ENCODE measurements around the gene RPRD1A. TPM values are rescaled to one million over a fixed set of nuclear protein-coding genes. Genes with fewer than 3 reads are reported as not detected.

The RPRD1A gene
- total RNA-seq, 1 donor from 2014 or later, result 47.6 TPM

DNA sequence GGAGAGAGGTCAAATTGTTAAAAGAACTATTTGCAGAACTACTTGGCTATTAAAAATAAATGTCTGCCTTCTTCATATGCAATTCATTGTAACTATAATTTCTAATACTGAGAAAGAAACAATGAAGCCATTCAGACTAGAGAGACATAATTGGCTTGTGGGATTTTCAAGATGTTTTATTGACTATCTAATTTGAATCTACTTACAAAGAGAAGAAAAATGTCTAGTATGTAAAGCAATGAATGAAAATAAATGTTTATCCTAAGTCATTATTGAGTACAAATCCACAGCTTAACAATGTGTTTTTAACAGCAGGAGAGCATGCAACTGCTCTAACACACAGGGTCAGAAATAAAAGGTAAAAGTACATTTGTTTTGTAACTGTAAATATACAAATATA lies 75.7 kb downstream of the RPRD1A start:
- intact Hi-C loops (cut with micrococcal nuclease), result no loop called here
- POLR2A ChIA-PET, result no interaction called here
- Mint-ChIP-seq H3K4me1 (no peaks in the 10 kb centered on the region), H3K36me3 (ENCODE audit: low read depth) (peaks cover 38% of the 10 kb centered on the region), H3K9me3 (no peaks in the 10 kb centered on the region), H3K4me3 (no peak overlapping the region), H3K27ac (no peak overlapping the region), H3K27me3 (no peaks in the 10 kb centered on the region)
- DNase-seq (no peak), ATAC-seq (ENCODE audit: low read depth) (no peak)
- CTCF ChIA-PET, result no interaction called here
- TF ChIP-seq, protein P1, sequence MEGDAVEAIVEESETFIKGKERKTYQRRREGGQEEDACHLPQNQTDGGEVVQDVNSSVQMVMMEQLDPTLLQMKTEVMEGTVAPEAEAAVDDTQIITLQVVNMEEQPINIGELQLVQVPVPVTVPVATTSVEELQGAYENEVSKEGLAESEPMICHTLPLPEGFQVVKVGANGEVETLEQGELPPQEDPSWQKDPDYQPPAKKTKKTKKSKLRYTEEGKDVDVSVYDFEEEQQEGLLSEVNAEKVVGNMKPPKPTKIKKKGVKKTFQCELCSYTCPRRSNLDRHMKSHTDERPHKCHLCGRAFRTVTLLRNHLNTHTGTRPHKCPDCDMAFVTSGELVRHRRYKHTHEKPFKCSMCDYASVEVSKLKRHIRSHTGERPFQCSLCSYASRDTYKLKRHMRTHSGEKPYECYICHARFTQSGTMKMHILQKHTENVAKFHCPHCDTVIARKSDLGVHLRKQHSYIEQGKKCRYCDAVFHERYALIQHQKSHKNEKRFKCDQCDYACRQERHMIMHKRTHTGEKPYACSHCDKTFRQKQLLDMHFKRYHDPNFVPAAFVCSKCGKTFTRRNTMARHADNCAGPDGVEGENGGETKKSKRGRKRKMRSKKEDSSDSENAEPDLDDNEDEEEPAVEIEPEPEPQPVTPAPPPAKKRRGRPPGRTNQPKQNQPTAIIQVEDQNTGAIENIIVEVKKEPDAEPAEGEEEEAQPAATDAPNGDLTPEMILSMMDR (IDR thresholded peaks at IDR 0.05), result no peak

DNA sequence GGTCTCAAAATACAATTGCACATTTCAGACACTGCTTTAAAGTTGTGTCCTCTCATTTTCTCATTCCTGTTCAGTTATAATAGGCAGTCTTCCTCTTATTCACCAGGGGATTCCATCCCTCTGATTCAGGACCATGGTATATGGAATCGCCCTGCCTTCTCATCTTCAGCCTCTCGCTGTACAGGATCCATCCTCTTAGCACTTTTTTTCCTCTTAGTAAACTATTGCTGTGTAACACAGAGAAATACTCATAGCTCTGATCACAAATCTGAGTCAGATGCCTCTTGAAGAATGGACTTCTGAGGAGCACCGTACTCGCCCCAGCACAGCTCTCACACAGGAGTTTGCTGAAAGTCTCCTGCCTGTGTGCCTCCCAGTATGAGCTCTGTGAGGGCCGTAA lies 83.5 kb downstream of the RPRD1A start:
- H3K9me3 Mint-ChIP-seq, result no peaks in the 10 kb centered on the region
- DNase-seq (no peak), ATAC-seq (ENCODE audit: low read depth) (no peak)
- H3K4me3 Mint-ChIP-seq, result no peak overlapping the region
- POLR2A ChIA-PET, result no interaction called here
- intact Hi-C loops (cut with micrococcal nuclease), result no loop called here
- H3K27me3 Mint-ChIP-seq, result no peaks in the 10 kb centered on the region
- TF ChIP-seq, protein P1 (IDR thresholded peaks at IDR 0.05), result no peak
- peaks cover 54% of the 10 kb centered on the region for H3K36me3 Mint-ChIP-seq (ENCODE audit: low read depth)
- no peaks in the 10 kb centered on the region for H3K4me1 Mint-ChIP-seq
- CTCF ChIA-PET, result no interaction called here
- H3K27ac Mint-ChIP-seq, result no peak overlapping the region

DNA sequence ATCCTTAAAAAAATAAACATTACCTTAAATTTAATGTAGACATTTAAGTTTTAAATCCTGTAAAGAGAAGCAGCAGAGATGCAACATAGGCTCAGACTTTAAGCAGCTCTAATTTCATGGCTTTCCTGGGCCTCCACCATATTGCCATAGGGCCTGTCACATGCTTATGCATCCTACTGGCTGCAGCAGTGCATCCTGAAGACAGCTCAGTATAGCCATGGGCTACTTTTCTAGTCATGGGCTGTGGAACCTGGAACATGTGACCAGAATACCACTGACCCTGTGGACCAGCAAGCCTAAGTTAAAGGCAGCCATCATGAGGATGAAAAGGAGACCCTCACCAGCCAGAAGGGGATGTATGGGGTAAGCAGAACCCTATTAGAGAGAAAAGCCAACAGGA lies 84.2 kb downstream of the RPRD1A start:
- ChIA-PET CTCF (no interaction called here), POLR2A (no interaction called here)
- Mint-ChIP-seq H3K9me3 (no peaks in the 10 kb centered on the region), H3K4me3 (no peak overlapping the region), H3K36me3 (ENCODE audit: low read depth) (peaks cover 54% of the 10 kb centered on the region), H3K4me1 (no peaks in the 10 kb centered on the region), H3K27ac (no peak overlapping the region), H3K27me3 (no peaks in the 10 kb centered on the region)
- DNase-seq, result no peak
- intact Hi-C loops (cut with micrococcal nuclease), result no loop called here
- no peak for ATAC-seq (ENCODE audit: low read depth)
- TF ChIP-seq, protein P1 (IDR thresholded peaks at IDR 0.05), result no peak

DNA sequence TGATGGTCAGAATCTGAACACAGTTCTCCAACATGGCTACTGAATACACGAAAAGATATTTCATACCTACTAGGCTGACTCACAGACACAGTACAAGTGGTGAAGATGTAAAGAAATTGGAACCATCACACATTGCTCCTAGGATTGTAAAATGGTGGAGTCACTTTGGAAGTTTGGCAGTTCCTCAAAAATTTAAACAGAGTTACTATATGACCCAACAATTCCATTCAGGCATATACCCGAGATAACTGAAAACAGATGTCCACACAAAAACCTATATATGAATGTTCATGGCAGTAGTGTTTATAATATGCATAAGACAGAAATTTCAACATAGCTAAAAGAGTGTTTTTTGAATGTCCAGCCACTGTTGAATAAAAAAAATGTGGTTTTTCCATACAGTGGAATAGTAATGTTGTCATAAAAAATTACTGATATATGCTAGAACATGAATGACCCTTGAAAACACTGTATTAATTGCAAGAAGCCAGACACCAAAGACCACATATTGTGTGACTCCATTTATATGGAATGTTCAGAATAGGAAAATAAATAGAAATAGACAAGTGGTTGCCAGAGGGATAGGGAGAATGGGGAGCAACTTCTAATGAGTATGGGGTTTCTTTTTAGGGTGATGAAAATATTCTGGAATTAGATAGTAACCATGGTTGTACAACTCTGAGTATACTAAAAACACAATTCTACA lies 84.8 kb downstream of the RPRD1A start:
- no peak overlapping the region for H3K27ac Mint-ChIP-seq
- no peak for ATAC-seq (ENCODE audit: low read depth)
- no peaks in the 10 kb centered on the region for H3K4me1 Mint-ChIP-seq

DNA sequence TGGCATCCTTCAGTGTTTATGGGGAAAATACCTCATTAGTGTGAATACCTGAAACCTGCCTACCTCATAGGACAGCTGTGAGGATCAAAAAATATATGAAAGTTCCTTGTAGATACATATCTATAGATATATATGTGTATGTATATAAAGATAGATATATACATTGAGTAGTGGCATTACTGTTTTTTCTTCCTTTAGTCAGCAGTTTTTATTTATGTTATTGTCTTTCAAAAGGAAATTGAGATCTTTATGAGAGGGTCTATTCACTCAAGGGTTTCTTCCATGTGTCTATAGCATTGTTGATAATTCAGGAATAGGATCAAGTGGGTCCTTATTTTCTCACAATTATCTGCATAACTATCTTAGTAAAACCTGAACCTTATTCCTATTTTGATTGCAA lies 88.2 kb downstream of the RPRD1A start:
- TF ChIP-seq, protein P1 (IDR thresholded peaks at IDR 0.05), result no peak
- H3K36me3 Mint-ChIP-seq (ENCODE audit: low read depth), result peaks cover 72% of the 10 kb centered on the region
- no peak for DNase-seq
- peaks cover 4% of the 10 kb centered on the region for H3K4me1 Mint-ChIP-seq
- no peak overlapping the region for H3K27ac Mint-ChIP-seq
- no peaks in the 10 kb centered on the region for H3K27me3 Mint-ChIP-seq
- CTCF ChIA-PET, result no interaction called here
- intact Hi-C loops (cut with micrococcal nuclease), result no loop called here
- no peak for ATAC-seq (ENCODE audit: low read depth)
- POLR2A ChIA-PET, result no interaction called here
- no peak overlapping the region for H3K4me3 Mint-ChIP-seq
- H3K9me3 Mint-ChIP-seq, result no peaks in the 10 kb centered on the region

More for the DNA sequence above, 84.8 kb downstream of the RPRD1A start:
- intact Hi-C loops (cut with micrococcal nuclease), result no loop called here
- CTCF ChIA-PET, result no interaction called here
- TF ChIP-seq, protein P1 (IDR thresholded peaks at IDR 0.05), result no peak
- Mint-ChIP-seq H3K36me3 (ENCODE audit: low read depth) (peaks cover 58% of the 10 kb centered on the region), H3K9me3 (no peaks in the 10 kb centered on the region), H3K27me3 (no peaks in the 10 kb centered on the region), H3K4me3 (no peak overlapping the region)
- POLR2A ChIA-PET, result no interaction called here
- no peak for DNase-seq
